Activated CD8-positive, alpha-beta memory T cell treated with anti-CD3 and anti-CD28 coated beads, Interleukin-2, amount 50 U/mL, for 1 hour (primary cell): ENCODE measurements around the gene ATP6V1F.
"Not testable (repeated sequence)": the region's sequence is repeated elsewhere in the genome, so short reads cannot be mapped to it uniquely, and the experiment has no call there.

Experiments
- DNase-seq: peaks from one replicate; pipeline ENCODE4 v3.0.0-alpha.2; 2020; ENCODE audit errors: extremely low read depth

Gene ATP6V1F

GRCh38 chr7:128900237-128900636 is 37.6 kb downstream of the ATP6V1F start:
- DNase-seq = no peak

GRCh38 chr7:128902761-128903585 is 40.3 kb downstream of the ATP6V1F start:
- no peak for DNase-seq

GRCh38 chr7:128903621-128904361 is 41.1 kb downstream of the ATP6V1F start:
- DNase-seq = no peak

GRCh38 chr7:128904381-128905197 is 41.9 kb downstream of the ATP6V1F start:
- no peak for DNase-seq

GRCh38 chr7:128906001-128906765 is 43.5 kb downstream of the ATP6V1F start:
- DNase-seq = no peak

- DNase-seq = no peak
Measured at GRCh38 chr7:128906766-128907559, 44.3 kb downstream of the ATP6V1F start.

GRCh38 chr7:128908750-128909624 is 46.3 kb downstream of the ATP6V1F start:
- no peak for DNase-seq

- no peak for DNase-seq
Measured at GRCh38 chr7:128909625-128910568, 47.2 kb downstream of the ATP6V1F start.

GRCh38 chr7:128910569-128910945 is 47.9 kb downstream of the ATP6V1F start, which contains the start of gene KCP:
KCP (minus strand) TSS chr7:128910709; CDS start chr7:128910676, 33 bp downstream.
- DNase-seq = no peak

- DNase-seq = no peak
Measured at GRCh38 chr7:128911423-128912031, 48.9 kb downstream of the ATP6V1F start.

GRCh38 chr7:128912281-128912680 is 49.6 kb downstream of the ATP6V1F start:
- DNase-seq = no peak

GRCh38 chr7:128912709-128913495 is 50.2 kb downstream of the ATP6V1F start:
- DNase-seq = not testable (repeated sequence)

GRCh38 chr7:128913870-128914565 is 51.4 kb downstream of the ATP6V1F start:
- no peak for DNase-seq

GRCh38 chr7:128914566-128915151 is 52.0 kb downstream of the ATP6V1F start:
- DNase-seq = no peak

GRCh38 chr7:128915271-128915819 is 52.7 kb downstream of the ATP6V1F start:
- no peak for DNase-seq
